ENCODE results near the gene TSR3. TPM values are rescaled to one million over a fixed set of nuclear protein-coding genes. Genes with fewer than 3 reads are reported as not detected.
A peak's percentile ranks its signal among the peaks of the same experiment; 100 is the strongest.

TSR3 gene
- total RNA-seq, 4 donors from 2014 or later: 15.9 to 101 (median 30.8) TPM

GRCh38 chr16:1366712-1367299, 15.1 kb upstream of the TSR3 start:
- Histone ChIP-seq H3K36me3 (no peaks in the 10 kb centered on the region), H3K9me3 (no peaks in the 10 kb centered on the region), H3K4me1 (no peaks in the 10 kb centered on the region), H3K27me3 (no peaks in the 10 kb centered on the region), H3K4me3 (no peak overlapping the region), H3K27ac (no peak overlapping the region)
- intact Hi-C loops (cut with DNase I; ENCODE audit: low total_unique reads): no loop called here
- TF ChIP-seq POLR2A (IDR thresholded peaks at IDR 0.05) (no peak), CTCF (IDR thresholded peaks at IDR 0.05) (no peak)
- no peak for DNase-seq

- no peaks in the 10 kb centered on the region for H3K4me1 ChIP-seq
- no peak for DNase-seq
- no peak overlapping the region for H3K27ac ChIP-seq
- no peaks in the 10 kb centered on the region for H3K27me3 ChIP-seq
- intact Hi-C loops (cut with DNase I; ENCODE audit: low total_unique reads): no loop called here
- H3K4me3 ChIP-seq: no peak overlapping the region
- TF ChIP-seq CTCF (IDR thresholded peaks at IDR 0.05) (no peak), POLR2A (IDR thresholded peaks at IDR 0.05) (no peak)
- H3K36me3 ChIP-seq: no peaks in the 10 kb centered on the region
- H3K9me3 ChIP-seq: no peaks in the 10 kb centered on the region
These were observed 14.5 kb upstream of the TSR3 start for GRCh38 chr16:1366060-1366711.

DNA sequence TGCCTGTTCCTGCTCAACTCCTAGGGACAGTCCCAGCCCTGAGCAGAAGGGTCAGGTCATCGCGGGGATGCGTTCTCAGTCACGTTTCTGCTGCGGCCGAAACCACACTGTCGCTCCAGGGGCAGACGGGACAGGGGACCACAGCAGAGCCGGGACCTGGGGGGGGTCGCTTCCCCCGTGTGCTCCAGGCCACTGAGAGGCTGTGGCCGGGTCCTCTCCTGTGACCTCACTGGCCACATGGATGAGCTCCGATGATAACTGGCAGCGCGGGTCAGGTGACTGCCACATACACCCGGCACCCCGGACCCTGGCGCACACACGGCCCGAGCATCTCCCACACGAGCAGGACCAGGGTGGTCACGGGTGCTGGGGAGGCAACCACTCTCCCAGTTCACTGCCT, 12.8 kb upstream of the TSR3 start:
- Histone ChIP-seq H3K27me3 (no peaks in the 10 kb centered on the region), H3K27ac (no peak overlapping the region), H3K36me3 (no peaks in the 10 kb centered on the region), H3K4me1 (no peaks in the 10 kb centered on the region), H3K9me3 (no peaks in the 10 kb centered on the region), H3K4me3 (no peak overlapping the region)
- intact Hi-C loops (cut with DNase I; ENCODE audit: low total_unique reads): no loop called here
- DNase-seq: no peak
- TF ChIP-seq CTCF (IDR thresholded peaks at IDR 0.05) (no peak), POLR2A (IDR thresholded peaks at IDR 0.05) (no peak)

DNA sequence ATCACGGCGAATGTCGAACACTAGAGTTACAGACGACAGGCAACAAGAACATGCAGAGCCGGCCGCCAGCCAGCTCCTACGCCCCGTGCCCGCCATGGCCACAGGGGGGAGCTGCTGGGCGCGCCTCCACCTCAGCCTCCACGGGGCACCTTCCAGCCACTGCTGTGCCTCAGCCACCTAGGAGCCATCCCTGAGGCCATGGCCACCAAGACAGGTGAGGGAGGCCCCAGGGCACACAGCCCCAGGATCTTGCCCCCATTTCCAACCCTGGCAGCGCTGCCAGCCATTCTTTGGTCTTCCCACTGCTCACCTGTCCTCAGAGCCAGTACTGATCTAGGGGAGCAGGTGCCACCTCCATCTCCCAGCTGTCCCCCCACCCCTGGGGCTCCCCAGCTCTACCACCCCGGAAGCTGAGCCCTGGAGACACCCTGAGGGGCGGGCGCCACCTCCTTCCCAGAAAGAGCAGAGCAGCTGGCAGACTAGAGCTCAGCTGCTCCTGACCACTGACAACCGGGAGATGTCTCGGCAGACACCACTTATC, 11.9 kb upstream of the TSR3 start:
- Histone ChIP-seq H3K4me3 (no peak overlapping the region), H3K9me3 (no peaks in the 10 kb centered on the region), H3K27me3 (no peaks in the 10 kb centered on the region), H3K36me3 (no peaks in the 10 kb centered on the region), H3K4me1 (no peaks in the 10 kb centered on the region), H3K27ac (no peak overlapping the region)
- peak; percentile 24 to 51 (median 40) for TF ChIP-seq CTCF (IDR thresholded peaks at IDR 0.05)
- no peak for TF ChIP-seq POLR2A (IDR thresholded peaks at IDR 0.05)
- intact Hi-C loops (cut with DNase I; ENCODE audit: low total_unique reads): no loop called here
- DNase-seq: no peak

DNA sequence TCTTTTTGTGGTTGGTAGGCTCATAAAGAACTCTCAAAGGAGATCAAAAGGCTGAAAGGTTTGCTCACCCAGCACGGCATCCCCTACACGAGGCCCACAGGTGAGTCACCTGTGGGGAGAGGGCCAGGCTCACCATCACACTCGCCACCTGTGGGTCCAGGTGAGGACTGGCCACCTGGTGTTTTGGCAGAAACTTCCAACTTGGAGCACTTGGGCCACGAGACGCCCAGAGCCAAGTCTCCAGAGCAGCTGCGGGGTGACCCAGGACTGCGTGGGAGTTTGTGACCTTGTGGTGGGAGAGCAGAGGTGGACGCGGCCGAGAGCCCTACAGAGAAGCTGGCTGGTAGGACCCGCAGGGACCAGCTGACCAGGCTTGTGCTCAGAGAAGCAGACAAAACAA, 11.1 kb upstream of the TSR3 start:
- Histone ChIP-seq H3K27ac (no peak overlapping the region), H3K9me3 (no peaks in the 10 kb centered on the region), H3K4me3 (no peak overlapping the region), H3K36me3 (no peaks in the 10 kb centered on the region), H3K27me3 (no peaks in the 10 kb centered on the region), H3K4me1 (no peaks in the 10 kb centered on the region)
- TF ChIP-seq POLR2A (IDR thresholded peaks at IDR 0.05): no peak
- TF ChIP-seq CTCF (IDR thresholded peaks at IDR 0.05): no peak
- no peak for DNase-seq
- intact Hi-C loops (cut with DNase I; ENCODE audit: low total_unique reads): no loop called here
